GM12872 (cell line): ENCODE data around the gene CLEC20A.

Source experiments
- CTCF ChIP-seq: IDR thresholded peaks from 3 replicates; pipeline ENCODE4 v1.5.1; 2011; ENCODE audit warnings: low read depth, mild to moderate bottlenecking, low read length, moderate library complexity; ENCODE audit not compliant: insufficient read depth

Gene CLEC20A

GRCh38 chr1:178477841-178478240, 18.9 kb downstream of the CLEC20A start:
- TF ChIP-seq CTCF, result no peak

GRCh38 chr1:178477373-178477772, 19.4 kb downstream of the CLEC20A start:
- no peak for TF ChIP-seq CTCF

- TF ChIP-seq CTCF, result no peak
Measured at GRCh38 chr1:178472531-178472930, 24.2 kb downstream of the CLEC20A start.

- no peak for TF ChIP-seq CTCF
Measured at GRCh38 chr1:178470411-178470960, 26.3 kb downstream of the CLEC20A start.

GRCh38 chr1:178467837-178468236, 28.9 kb downstream of the CLEC20A start:
- no peak for TF ChIP-seq CTCF

GRCh38 chr1:178465011-178465410, 31.8 kb downstream of the CLEC20A start:
- no peak for TF ChIP-seq CTCF

GRCh38 chr1:178464566-178464965, 32.2 kb downstream of the CLEC20A start:
- TF ChIP-seq CTCF, result no peak
